Adrenal gland (tissue), 12 donors: ENCODE measurements around the gene RABGAP1L. TPM values are rescaled to one million over a fixed set of nuclear protein-coding genes. Genes with fewer than 3 reads are reported as not detected.
"Not testable (repeated sequence)": the region's sequence is repeated elsewhere in the genome, so short reads cannot be mapped to it uniquely, and the experiment has no call there.

ENCODE experiments used
- DNase-seq, 7 donors: peaks; one replicate each; pipeline ENCODE4 v3.0.0-alpha.2; 2019 to 2020
- H3K27ac ChIP-seq, 5 donors: fragments of 200-600 bp; sonication (generic) in 4 of 5; 1 replicate in 3 of 5; 2 replicates in 2 of 5; pipeline versions ENCODE4 v1.5.1 to v1.8.0; 2016 to 2020; ENCODE audit warnings: mild to moderate bottlenecking in 1 of 5
- H3K27me3 ChIP-seq: fragments of 200-600 bp; 2 replicates; pipeline ENCODE4 v1.8.0; 2021
- H3K36me3 ChIP-seq, 2 donors: fragments of 200-600 bp; replicated peaks in 1 of 2; 1 replicate in 1 of 2; 2 replicates in 1 of 2; pipeline versions ENCODE4 v1.5.1 to v1.8.0; 2018 to 2022
- H3K4me1 ChIP-seq, 2 donors: fragments of 200-600 bp; replicated peaks in 1 of 2; 1 replicate in 1 of 2; 2 replicates in 1 of 2; pipeline versions ENCODE4 v1.5.1 to v1.8.0; 2018 to 2021
- H3K4me3 ChIP-seq, 4 donors: fragments of 200-600 bp; sonication (generic) in 3 of 4; one replicate each; pipeline ENCODE4 v1.5.1; 2016 to 2018
- H3K9me3 ChIP-seq, 3 donors: fragments of 200-600 bp; sonication (generic) in 1 of 3; replicated peaks in 1 of 3; 1 replicate in 2 of 3; 2 replicates in 1 of 3; pipeline versions ENCODE4 v1.5.1 to v1.8.0; 2016 to 2021
- POLR2A ChIP-seq, 2 donors: fragments of 450-650 bp; IDR thresholded peaks; one replicate each; pipeline ENCODE4 v1.6.1; 2017; ENCODE audit warnings: antibody characterized with exemption in 2 of 2, mild to moderate bottlenecking in 2 of 2, moderate library complexity in 1 of 2
- WGBS, 4 donors: extraction: QIAGEN DNeasy Blood & Tissue Kit in 2 of 4; methylation state at CpG; one replicate each; pipeline versions ENCODE4 v1.1.5 to v1.1.7; 2013 to 2017; 5-methylcytosine and 5-hydroxymethylcytosine counted together
- intact Hi-C, 2 donors: fragments of 100-400 bp; cut with DNase I; formaldehyde crosslinking; loops; one replicate each; pipeline versions ENCODE4 v1.14.1 to v1.15.0; 2022 to 2023
- polyA plus RNA-seq, 3 donors: library from polyadenylated mRNA; stranded (reverse); fragments of 200-250 nt in 2 of 3; fragments of 350-450 nt in 1 of 3; fragmentation: Illumina TruSeq in 1 of 3; extraction: RNeasy Lipid Tissue Mini Kit (QIAGEN cat#74804) in 1 of 3; gene quantifications; one replicate each; pipeline ENCODE4 v1.2.3, GENCODE V29; 2013 to 2014
- total RNA-seq, 9 donors: library from RNA; depleted of rRNA in 4 of 9; stranded (reverse); fragments of >200 nt in 4 of 9; fragments of 120-200 nt in 1 of 9; fragmentation: NEBNext Ultra II Directional in 1 of 9; extraction: Animal tissue kit (Norgen Biotek cat#: 25700) in 1 of 9; gene quantifications; one replicate each; pipeline versions ENCODE4 v1.1.0 to v1.2.4, GENCODE V29; 2013 to 2023
- TF ChIP-seq, protein P1 (sequence below), 6 experiments: fragments of 450-650 bp in 4 of 6; fragments of 200-600 bp in 2 of 6; sonication (generic) in 1 of 6; IDR thresholded peaks; 1 replicate in 5 of 6; 2 replicates in 1 of 6; pipeline versions ENCODE4 v1.5.1 to v1.8.0; 2016 to 2021; ENCODE audit warnings: antibody characterized with exemption in 6 of 6, mild to moderate bottlenecking in 2 of 6, moderate library complexity in 1 of 6
- donor health status: healthy with polysubstance abuse.
- donor health status: Bipolar disorder and iron deficiency.
- donor health status: DM: yes; HTN: yes; CAD: no.
- donor health status: DM: no; HTN: no; CAD: no.
- donor health status: DM: no; HTN: no; CAD: no.
- donor health status: DM: yes; HTN: yes; CAD: no.

Gene RABGAP1L
- total and polyA plus RNA-seq, 12 donors = 10.4 to 29.9 (median 19.7) TPM

GRCh38 chr1:175023043-175023921, 864.0 kb downstream of the RABGAP1L start, which contains the start of gene MRPS14:
Gene MRPS14 (minus strand): TSS chr1:175023425. CDS start chr1:175023408, 17 bp downstream.
- peak; percentile 29 to 89 for TF ChIP-seq POLR2A (IDR thresholded peaks at IDR 0.05)
- TF ChIP-seq, protein P1, sequence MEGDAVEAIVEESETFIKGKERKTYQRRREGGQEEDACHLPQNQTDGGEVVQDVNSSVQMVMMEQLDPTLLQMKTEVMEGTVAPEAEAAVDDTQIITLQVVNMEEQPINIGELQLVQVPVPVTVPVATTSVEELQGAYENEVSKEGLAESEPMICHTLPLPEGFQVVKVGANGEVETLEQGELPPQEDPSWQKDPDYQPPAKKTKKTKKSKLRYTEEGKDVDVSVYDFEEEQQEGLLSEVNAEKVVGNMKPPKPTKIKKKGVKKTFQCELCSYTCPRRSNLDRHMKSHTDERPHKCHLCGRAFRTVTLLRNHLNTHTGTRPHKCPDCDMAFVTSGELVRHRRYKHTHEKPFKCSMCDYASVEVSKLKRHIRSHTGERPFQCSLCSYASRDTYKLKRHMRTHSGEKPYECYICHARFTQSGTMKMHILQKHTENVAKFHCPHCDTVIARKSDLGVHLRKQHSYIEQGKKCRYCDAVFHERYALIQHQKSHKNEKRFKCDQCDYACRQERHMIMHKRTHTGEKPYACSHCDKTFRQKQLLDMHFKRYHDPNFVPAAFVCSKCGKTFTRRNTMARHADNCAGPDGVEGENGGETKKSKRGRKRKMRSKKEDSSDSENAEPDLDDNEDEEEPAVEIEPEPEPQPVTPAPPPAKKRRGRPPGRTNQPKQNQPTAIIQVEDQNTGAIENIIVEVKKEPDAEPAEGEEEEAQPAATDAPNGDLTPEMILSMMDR (IDR thresholded peaks at IDR 0.05) = no peak
- Histone ChIP-seq H3K27ac (peak within 1 kb of the TSS; percentile 71 to 89 (median 84)), H3K36me3 (peaks cover 0 to 1% of the 10 kb centered on the region in 2 donors), H3K9me3 (no peaks in the 10 kb centered on the region), H3K27me3 (no peaks in the 10 kb centered on the region), H3K4me3 (peak within 1 kb of the TSS; percentile 76 to 92 (median 82)), H3K4me1 (peaks cover 7 to 16% of the 10 kb centered on the region in 2 donors)
- intact Hi-C loops = no loop called here
- DNase-seq = peak; percentile 98 to 99 (median 98)
- 3 to 4% (median 3%) methylated on average over 32 to 42 of the region's 42 CpGs for WGBS, 4 donors

GRCh38 chr1:175023922-175024242, 864.6 kb downstream of the RABGAP1L start:
- H3K27ac ChIP-seq = peak overlapping the region in 4 of 5 donors; percentile 47 to 89 (median 72)
- DNase-seq, H3K36me3 ChIP-seq, H3K9me3 ChIP-seq, intact Hi-C loops, H3K27me3 ChIP-seq: not testable (repeated sequence)
- H3K4me3 ChIP-seq = peak overlapping the region in 3 of 4 donors; percentile 76 to 92 (median 83)
- H3K4me1 ChIP-seq = peaks cover 7 to 16% of the 10 kb centered on the region in 2 donors
- 90 to 97% (median 94%) methylated on average over 2 of the region's 2 CpGs for WGBS, 4 donors

DNA sequence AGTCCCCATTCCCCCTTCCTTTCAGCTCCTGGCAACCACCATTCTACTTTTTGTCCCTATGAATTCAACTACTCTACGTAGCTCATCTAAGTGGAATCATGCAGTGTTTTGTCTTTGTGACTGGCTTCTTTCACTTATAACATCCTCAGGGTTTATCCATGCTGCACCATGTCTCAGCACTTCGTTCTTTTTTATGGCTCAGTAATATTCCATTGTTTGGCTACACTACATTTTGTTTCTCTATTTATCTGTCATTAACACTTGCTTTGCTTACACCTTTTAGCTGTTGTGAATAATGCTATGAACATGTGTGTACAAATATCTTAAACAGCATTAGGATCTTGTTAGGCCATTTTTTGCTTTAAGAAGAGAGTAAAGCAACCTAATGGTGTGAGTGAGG, 865.5 kb downstream of the RABGAP1L start:
- no peak overlapping the region for H3K27ac ChIP-seq
- H3K36me3 ChIP-seq = no peaks in the 10 kb centered on the region
- H3K27me3 ChIP-seq = no peaks in the 10 kb centered on the region
- no peak overlapping the region for H3K4me3 ChIP-seq
- 91 to 98% (median 96%) methylated on average over 2 of the region's 2 CpGs for WGBS, 4 donors
- intact Hi-C loops = loop anchor here in 1 of 2 donors (5.0 kb wide), 1 partner anchor 293 kb away; no protein-coding TSS in a partner anchor
- TF ChIP-seq, protein P1 (IDR thresholded peaks at IDR 0.05) = no peak
- no peak for TF ChIP-seq POLR2A (IDR thresholded peaks at IDR 0.05)
- DNase-seq = no peak
- H3K9me3 ChIP-seq = no peaks in the 10 kb centered on the region
- H3K4me1 ChIP-seq = peaks cover 7 to 12% of the 10 kb centered on the region in 2 donors

DNA sequence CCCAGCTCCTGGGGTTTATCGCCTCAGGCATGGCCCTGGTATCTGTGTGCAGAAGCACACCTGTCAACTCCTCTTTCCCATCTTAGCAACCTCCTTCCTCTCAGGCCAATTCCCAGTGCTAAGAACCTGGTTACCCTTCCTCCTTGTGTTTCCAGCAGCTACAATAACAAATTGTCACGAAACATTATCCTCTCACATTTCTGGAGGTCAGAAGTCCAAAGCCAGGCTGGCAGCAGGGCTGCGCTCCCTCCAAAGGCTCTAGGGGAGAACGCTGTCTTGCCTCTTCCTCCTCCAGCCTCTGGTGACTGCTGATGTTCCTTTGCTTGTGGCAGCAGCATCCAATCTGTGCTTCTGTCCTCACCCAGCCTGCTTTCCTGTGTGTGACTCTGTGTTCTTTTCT, 874.6 kb downstream of the RABGAP1L start:
- TF ChIP-seq, protein P1 (IDR thresholded peaks at IDR 0.05) = no peak
- no peak for TF ChIP-seq POLR2A (IDR thresholded peaks at IDR 0.05)
- H3K4me1 ChIP-seq = no peaks in the 10 kb centered on the region
- 80 to 93% (median 84%) methylated on average over 4 of the region's 4 CpGs for WGBS, 4 donors
- no peaks in the 10 kb centered on the region for H3K9me3 ChIP-seq
- no peak for DNase-seq
- H3K36me3 ChIP-seq = no peaks in the 10 kb centered on the region
- H3K27me3 ChIP-seq = no peaks in the 10 kb centered on the region
- intact Hi-C loops = loop anchor here (5.0 kb wide), 1 partner anchor 88 kb away; no protein-coding TSS in a partner anchor
- no peak overlapping the region for H3K4me3 ChIP-seq
- H3K27ac ChIP-seq = no peak overlapping the region
